Brain pericyte (primary cell): ENCODE results near the gene ZFP62.
"Not testable (repeated sequence)": the region's sequence is repeated elsewhere in the genome, so short reads cannot be mapped to it uniquely, and the experiment has no call there.

Experiments
- DNase-seq: peaks from one replicate; pipeline ENCODE4 v3.0.0-alpha.2; 2012; ENCODE audit warnings: low read depth, low spot score

ZFP62 gene

DNA sequence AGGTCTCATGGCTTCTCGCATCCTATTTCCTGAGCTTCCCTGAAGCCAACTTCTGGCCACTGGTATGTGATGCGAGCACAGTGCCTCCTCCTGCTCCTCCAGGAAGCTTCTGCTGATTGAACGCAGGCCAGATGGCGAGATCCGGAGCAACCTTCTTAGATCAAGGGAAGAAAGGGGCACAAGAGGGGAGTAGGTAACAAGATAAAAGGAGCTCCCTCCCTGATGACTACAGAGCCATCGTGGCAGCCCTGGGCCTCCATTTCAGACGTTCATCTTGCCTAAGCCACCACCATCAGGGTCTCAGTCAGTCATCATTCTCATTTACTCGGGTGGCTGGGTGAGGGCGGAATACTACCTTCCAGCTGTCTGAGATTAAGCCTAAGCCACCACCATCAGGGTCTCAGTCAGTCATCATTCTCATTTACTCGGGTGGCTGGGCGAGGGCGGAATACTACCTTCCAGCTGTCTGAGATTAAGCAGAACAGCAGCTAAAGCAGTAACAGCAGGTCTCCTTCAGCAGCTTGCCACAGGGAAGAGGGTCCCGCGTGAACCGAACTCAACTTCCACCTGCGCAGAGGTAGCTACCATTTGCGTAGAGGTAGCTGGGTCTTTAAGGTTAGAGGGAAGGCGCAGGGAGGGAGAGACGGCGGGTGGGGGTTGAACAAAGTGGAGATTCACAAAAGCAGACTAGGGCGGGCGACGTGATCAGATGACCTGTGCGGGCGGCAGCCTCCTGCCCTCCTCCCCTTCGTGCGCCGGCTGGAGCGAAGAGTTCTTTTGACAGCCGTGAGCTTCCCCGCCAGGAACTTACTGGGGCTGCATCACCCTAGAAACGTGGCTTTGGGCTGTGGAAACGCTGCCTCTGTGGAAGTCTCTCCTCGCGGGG, 30.6 kb downstream of the ZFP62 start:
- DNase-seq = no peak

DNA sequence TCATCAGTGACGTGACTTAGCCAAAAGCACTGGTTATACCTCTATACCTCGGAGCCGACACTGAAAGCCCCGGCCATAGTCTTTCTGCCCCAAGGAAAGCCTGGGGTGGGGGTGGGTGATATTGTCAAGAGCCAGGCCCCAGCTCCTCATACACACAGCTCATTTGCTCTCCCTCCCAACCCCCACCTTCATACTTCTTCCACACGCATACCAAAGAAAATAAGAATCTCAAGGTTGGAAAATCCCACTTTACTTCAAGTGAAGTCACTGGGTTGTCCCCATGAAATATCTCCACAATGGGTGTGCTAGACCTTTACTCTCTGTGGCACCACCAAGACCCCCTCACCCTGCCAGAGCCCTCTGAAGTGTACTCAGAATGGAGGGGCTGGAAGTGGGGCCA, 31.4 kb downstream of the ZFP62 start:
- no peak for DNase-seq

DNA sequence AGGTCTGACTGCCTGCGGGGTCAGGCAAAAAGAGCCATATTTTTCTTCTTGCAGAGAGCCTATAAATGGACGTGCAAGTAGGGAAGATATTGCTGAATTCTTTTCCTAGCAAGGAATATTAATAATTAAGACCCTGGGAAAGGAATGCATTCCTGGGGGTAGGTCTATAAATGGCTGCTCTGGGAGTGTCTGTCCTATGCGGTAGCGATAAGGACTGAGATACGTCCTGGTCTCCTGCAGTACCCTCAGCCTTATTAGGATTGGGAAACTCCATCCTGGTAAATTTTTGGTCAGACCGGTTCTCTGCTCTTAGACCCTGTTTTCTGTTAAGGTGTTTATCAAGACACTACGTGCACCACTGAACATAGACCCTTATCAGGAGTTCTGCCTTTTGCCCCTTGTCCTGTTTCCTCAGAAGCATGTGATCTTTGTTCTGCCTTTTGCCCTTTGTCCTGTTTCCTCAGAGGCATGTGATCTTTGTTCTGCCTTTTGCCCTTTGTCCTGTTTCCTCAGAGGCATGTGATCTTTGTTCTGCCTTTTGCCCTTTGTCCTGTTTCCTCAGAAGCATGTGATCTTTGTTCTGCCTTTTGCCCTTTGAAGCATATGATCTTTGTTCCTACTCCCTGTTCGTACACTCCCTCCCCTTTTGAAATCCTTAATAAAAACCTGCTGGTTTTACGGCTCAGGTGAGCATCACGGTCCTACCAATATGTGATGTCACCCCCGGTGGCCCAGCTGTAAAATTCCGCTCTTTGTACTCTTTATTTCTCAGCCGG, 32.1 kb downstream of the ZFP62 start:
- DNase-seq = not testable (repeated sequence)

DNA sequence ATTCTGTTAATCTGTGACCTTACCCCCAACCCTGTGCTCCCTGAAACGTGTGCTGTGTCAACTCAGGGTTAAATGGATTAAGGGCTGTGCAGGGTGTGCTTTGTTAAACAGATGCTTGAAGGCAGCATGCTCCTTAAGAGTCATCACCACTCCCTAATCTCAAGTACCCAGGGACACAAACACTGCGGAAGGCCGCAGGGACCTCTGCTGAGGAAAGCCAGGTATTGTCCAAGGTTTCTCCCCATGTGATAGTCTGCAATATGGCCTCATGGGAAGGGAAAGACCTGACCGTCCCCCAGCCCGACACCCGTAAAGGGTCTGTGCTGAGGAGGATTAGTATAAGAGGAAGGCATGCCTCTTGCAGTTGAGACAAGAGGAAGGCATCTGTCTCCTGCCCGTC, 33.7 kb downstream of the ZFP62 start:
- DNase-seq = not testable (repeated sequence)

DNA sequence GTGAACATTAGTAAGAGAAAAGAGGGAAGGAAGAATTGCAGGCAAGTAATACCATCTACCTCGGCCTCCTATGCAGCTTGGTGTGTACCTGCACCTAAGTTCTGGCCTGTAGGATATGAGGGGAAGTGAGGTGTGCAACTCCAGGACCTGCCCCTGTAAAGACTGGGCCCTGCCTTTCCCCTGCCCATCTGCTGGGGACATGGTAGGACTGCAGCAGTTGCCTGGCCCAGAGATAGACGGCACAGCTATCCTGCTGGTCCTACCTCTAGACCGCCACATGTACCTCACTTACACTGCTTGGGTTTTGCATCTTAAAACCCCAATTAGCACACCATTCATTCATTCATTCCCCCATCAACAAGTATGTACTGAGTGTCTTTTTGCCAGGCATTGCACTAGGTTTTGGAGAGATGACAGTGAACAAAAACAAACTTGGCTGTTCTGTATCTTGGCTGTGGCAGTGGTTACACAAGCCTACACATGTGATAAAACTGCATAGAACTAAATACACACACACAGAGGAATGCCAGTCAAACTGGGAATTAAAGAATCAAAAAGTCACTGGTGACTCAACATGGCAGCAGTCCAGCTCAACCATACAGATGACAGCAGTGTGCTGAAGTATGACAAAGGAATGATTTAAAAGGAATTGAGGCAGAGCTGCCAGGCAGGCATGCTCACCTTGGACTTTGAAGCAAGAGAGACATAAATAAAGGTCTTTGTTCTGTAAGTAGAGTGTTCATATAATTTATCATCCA, 35.1 kb downstream of the ZFP62 start:
- no peak for DNase-seq

DNA sequence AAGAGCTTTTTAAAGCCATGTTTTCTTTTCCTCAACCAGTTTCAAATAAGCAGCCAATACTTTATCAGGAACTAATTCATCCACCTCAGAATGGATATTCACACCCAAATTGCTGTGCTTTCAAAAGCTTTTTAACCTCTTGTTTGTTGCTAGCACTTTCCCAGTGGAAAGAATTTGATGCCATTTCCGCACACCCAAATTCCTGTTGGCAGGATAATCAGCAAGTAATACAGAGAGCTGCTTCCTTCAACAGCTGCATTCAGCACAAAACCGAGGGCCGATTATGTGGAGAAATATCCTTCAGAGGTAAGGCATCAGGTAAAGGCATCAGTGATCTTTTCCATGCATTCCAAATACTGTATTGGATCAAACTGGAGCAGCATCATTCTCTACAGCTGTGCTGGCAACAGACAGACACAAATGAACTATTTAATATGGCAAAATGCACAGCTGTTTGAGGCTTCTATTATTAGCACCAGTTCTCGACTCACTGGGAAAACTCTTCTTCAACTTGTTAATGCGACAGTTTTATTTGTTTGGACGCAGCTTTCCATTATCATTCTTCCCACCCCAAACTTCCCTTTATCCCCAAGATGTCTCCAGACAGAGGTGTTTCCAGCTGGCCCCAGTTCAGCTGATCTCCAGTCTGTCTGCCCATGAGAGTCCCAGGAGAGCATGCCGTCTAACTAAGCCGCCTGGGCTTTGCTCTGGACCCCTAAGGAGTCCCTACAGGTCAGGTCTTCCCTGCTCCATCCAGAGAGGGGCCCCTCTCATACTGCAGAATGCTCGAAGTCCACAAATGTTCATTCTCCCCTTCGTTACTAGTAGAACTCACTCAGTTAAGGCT, 36.2 kb downstream of the ZFP62 start:
- DNase-seq = no peak

DNA sequence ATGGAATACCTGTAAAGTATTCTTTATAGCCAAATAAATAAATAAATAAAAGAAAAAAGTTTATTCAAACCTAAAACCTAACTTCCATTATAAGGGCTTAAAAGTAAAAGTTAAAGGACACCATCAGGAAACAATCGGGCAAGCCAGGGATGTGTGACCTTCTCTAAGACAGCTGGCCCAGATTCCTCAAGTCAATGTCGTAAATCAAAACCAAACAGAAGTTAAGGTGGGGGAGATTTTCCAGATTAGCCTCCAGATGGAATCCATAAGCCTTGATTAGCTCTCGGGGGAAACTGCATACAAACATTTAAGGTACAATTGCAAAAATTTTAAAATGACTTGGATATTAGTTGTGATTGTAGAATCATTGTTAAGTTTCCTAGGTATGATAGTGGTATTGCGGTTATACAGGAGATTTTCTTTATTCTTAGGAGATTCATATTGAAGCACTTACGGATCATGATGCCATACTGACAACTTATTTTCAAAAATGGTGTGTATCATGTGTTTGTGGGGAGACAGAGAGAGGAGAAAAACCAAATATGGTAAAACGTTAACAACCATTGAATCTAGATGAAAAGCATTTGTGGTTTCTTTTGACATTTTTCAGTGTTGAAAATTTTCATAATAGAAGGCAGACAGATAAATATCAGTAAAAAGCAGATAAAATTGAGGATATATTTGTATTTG, 37.0 kb downstream of the ZFP62 start:
- no peak for DNase-seq

DNA sequence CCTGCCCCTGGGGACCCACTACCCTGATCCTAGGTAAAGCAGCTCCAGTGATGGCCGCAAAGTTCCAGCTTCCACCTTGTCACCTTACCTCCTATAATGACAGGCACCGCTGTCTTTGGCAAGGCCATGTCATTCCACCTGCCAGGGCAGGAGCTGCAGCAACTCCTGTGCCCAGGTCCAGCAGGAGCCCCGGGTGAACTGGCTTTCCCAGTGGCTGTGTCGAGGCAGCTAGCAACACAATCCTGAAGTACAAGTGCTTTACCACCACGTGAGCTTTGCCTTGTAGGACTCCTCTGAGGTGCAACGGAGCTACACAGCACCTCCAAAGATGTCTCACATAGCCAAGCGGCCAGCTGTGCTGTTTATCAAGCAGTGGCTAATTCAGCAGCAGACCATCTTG, 37.7 kb downstream of the ZFP62 start:
- no peak for DNase-seq

DNA sequence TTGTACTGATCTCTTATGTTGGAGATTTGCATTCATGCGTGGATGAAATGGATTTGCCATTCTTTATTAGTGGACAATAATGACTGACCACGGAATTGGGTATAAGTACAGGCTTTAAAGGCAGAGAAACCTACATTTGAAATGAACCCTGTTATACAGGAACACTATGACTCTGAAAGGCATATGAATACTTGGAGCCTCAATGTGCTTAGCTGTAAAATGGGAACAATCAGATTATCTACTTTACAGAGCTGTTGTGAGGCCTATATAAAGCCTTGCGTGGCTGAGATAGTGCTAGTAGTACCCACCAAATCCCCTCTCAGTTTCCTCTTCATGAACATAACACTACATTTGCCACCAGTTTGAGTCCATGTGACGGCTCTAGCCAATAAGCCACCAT, 39.5 kb downstream of the ZFP62 start:
- no peak for DNase-seq

DNA sequence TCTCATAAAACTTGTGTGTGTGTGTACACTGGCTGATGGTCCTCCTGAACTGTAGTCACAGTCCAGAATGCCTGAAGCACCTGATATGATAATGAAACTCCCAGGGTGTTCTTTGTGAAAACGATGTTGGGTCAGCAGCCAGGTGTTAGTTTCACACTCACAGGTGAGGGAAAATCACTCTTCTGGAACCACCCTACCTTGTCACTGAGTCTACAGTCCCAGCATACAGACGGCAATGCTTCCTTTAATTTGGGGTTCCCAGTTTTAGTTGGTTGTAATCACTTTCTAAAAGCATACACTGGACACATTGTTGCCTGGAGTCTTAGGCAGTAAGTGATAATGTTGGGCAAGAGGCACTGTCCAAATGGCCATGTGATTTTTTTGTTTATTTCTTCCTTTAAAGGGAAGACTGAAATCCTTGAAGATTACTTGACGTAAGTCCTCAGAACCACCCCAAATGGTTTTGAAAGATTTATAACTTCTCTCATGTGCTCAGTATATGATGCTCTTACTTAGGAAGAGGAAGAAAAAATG, 40.2 kb downstream of the ZFP62 start:
- DNase-seq = no peak

DNA sequence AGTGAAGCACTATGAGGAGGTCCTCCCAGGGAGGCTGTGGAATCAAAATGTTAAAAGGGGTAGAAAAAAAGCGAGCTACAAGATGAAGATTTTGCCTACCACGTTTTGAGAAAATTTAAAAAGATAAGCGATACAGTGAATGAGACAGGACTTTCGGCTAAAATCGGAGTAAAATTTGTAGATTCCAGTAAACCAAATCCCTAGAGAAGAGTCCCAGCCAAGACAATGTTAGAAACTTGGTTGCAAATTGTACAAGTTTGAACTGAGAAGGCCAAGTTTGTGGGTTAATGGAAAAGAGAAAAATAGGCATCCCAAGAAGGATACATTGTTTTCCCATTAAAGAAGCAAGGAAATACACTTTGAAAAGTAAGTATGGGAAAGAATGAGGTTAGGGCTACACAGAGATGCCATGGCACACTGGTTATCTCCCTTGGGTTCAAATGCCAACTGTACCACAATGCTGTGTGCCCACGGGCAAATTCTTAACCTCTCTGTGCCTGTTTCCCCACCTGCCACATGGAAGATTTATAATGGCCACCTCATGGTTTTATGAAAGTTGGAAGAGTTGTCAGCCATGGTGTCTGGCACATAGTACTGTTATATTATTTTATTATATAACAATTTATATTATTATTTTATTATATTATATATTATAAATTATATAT, 42.3 kb downstream of the ZFP62 start:
- DNase-seq = no peak

DNA sequence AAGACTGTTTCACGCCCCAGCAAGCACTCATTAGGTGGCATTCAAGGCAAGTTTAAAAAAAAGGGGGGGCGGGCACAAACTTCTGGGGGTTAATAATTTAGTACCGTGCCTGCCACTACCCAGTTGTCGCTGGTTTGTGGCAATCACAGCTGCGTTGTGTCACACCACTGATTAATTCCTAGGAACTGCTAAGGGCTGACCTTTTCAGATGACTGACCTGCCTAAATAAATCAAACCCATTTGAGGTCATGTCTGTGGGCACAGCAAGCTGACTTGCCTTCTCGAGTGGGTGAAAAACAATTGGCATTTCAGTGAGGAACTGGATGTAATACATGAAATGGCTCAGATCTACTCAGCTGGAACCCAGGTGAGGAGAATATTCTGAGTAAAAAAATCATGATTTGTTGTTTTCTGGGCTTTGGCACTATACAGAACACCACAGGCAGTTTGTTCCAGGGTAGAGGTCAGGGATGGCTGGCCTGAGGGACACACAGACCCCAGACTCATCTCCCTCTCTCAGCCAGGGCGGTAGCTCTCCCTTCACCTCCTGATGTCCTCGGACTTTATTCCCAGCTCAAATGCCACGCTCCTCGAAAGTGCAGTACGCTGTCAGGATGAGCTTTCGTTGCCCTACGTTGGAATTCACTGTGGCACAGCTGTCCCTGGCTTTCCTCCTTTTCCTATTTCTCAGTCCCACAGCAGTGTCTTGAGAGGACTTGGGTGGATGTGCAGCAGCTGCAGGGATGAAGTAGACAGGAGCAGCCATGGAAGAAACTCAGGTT, 43.0 kb downstream of the ZFP62 start:
- no peak for DNase-seq

DNA sequence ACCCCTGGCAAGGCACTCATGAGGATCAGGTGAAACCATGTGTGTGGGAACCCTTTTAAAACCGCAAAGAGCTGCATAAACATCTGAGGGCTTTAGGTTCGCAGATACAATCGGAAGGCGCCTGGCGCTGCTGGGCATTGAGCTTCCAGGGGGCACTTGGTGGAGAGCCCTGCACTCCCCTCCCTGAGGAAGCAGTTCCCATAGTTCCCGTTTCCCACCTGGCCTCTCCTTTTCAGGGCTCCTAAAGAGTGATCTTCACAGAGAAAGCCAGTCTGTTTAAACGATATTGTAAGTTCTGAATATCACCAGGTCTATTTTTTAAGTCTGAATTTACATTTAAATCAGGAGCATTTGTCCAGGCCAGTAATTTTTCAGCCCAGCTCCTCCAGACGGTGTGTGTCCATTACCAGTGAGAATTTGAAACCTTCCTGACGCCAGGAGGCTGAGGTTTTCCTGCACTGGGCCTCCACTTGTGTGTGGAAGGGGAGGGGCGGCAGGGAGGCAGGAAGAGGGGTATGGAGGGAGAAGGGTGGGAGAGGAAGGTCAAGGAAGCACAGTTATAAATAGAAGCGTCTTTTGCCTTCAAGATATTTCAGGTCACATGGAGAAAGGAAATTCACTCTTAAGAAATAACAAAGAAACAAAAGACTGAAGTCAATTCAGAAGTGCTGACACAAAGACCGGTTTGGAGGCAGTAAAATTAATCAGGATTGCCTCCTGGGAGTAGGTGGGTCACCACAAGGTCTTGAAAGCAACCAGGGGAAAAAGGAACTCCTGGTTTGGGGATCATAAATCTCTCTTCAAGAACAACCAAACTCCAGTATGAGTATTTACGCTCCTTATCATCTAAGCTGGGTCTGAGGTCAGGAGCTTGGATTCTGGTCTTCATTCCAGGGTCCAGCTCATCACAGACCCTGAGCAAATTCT, 44.2 kb downstream of the ZFP62 start:
- DNase-seq = no peak

DNA sequence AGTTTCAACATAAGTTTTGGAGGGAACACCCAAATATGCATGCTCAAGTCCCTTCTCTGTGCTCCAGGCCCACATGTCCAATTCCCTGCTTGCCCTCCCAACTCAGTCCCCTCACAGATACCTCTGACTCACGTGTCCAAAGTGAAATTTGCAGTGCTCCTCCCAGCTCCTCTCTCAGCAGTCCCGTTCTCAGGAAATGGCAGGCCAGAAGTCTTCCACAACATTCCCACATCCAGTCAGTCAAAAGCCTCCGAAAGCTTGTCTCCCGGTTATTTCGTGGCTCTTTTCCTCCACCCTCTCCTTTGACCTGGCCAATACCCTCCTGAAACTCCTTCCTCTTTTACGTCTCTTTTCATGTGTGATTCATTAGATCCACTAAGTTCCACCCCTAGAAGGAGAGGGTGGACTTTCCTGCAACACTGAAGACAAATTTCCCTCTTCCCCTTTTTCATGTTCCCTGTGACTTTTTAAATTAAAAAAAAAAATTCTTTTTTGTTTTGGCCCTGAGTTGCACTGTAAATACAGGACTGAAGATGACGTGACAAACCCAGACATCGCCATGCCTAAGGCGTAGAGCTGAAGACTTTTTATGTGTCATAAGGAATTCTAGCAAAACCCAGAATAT, 45.7 kb downstream of the ZFP62 start:
- no peak for DNase-seq

DNA sequence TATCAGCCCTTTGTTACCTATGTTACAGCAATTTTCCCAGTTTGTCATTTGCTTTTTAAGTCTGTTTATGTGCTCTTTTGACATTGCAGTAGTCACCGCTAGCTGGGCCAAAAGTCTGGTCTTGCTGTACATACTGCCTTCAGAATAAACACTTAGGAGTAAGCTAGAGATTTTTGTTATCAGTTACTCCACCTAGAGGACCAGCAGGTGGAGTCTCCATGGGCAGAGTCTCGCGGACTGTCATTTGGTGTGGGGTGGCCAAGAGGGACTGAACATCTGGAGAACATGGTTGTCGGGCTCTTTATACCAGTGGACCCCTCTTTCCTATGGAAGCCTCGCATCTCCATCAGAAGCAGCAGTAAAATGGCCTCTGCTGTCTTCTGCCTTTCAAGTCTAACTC, 47.7 kb downstream of the ZFP62 start:
- DNase-seq = no peak

DNA sequence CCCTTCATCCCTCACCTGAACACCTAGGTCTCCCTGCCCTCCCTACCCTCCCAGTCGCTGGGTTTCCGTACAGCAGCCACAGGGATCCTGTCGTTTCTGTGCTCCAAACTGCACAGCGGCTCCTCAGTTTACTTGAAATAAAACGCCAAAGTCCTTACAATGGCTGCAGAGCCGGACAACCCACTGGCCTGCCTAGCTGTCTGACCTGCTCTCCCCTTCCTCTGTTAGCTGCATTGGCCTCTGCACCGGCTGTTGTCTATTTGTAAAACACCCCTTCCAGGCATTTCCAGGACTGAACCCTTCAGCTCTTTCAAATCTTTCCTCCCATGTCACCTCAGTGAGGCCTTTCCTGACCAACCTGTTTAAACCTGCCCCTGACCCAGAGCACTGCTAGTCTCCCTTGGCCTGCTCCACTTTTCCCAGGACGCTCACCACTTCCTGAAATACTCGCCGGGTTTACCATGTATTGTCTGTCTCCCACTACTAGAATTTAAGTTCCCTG, 49.4 kb downstream of the ZFP62 start:
- DNase-seq = no peak

DNA sequence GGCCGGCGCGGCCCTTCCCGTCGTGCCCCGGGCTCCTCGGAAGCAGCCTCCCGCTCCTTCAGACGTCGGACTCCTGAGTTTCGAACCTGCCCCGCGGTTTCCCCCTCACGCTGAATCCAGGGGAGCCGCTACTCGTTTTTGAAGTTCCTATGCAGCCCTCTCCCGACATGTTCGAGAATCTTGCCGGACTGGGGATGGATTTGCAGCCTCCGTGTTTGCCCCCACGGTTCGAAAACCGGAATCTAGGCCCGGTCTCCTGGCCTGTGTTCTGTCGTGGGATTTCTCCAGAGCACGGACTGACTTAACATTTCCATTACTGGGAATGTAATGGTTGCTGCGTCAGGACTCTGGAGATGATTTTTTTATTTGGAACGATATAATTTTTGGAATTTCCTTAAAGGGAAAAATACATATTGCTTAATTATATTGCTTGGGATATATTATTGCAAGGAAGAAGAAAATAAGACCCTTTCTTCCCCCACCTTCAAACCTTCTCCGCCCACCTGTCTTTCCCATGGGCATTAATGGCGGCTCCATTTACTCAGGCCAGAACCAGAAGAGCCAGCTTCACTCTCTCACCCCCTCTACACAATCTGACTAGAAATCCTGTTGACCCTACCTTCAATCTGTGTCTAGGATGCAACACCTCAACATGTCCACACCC, 50.0 kb downstream of the ZFP62 start:
- no peak for DNase-seq
